NCI-H748 (cell line): ENCODE data around the gene ZNF804B.
A peak's percentile ranks its signal among the peaks of the same experiment; 100 is the strongest.

Experiments
- DNase-seq: peaks from one replicate; lab custom pipeline; 2025; ENCODE audit not compliant: unreplicated experiment; lab: John Stamatoyannopoulos, UW

Gene ZNF804B

GRCh38 chr7:88965371-88965770 is 205.9 kb downstream of the ZNF804B start:
- no peak for DNase-seq

GRCh38 chr7:88967432-88967831 is 207.9 kb downstream of the ZNF804B start:
- DNase-seq, result no peak

DNA sequence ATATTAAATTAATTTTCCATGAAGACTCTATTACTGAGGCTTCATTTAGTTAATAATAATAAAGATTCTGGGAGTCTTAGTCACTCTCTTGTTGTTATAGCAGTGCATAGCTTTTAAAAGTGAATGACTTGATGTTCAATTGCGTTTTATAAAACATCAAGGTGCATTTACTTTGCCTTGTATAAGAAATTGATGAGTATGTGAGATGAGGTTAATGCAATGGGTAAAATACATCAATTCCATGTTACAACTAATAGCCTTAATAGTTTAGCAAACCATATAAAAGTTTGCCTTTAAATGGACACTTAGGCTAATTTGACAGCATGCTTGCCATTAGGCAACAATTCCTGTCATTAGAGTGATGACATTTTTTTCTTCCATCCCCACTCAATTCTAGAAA is 209.7 kb downstream of the ZNF804B start:
- peak; percentile 66 for DNase-seq

DNA sequence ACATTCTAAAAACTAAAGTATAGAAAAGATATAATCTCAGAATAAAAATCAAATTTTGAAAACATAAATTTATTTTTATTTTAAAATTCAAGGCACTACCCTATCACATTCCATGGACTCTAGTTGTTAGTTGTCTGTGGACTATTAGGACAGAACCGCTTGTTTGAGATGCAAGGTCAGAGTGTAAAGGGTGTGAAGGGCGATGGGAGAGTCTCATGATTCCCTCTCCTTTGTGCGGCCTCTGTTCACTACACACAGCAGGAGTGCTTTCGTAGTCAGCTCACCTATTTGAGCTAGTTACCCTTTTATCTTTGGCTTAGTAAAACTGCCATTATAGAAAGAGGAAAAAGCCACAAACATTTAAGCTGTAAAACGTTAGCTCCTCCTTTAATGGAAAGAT is 225.8 kb downstream of the ZNF804B start:
- no peak for DNase-seq

GRCh38 chr7:89001306-89001705 is 241.8 kb downstream of the ZNF804B start:
- no peak for DNase-seq

DNA sequence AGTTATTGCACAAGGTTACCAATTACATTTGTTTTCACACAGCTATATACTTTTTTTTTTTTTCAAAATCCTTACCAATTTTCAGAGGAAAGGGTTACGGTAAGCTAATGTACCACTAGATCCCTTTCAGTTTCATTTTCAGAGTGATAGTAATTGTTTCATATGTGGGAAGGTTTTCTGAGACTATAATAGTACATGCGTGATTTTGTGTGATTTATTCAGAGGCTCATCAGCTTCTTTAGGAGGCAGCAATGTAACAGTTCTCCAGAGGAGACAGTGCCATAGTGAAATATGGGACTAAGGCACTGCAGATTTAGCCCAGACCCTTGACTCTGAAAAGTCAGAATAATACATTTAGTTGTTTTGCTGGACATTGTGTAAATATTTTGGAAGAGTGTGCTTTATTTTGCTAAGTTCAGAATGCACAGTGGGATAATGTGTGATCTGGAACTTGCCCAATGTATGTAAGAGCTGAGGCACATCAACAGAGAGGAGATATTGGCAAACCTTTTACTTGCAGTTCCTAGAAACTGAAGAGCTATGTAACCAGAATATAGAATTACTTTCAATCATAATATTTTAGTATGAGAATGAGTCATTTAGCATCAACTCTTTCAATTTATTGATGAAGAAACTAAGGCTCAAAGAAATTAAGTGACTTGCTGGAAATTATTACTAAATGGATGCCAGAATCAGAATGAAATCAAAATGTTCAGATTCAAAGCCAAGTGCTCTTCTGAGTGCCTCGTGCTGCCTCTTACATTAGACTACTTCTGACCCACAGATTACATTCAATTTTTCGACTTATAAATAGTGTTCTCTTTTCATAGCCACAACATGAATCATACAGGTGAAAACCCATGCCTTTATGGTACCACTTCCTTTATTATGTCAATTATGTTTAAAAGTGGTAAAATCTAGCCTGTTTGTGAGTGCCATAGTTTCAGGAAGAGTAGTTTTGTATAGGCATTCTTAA is 243.8 kb downstream of the ZNF804B start:
- no peak for DNase-seq

- DNase-seq, result no peak
Measured at GRCh38 chr7:89012016-89012415, 252.5 kb downstream of the ZNF804B start.

DNA sequence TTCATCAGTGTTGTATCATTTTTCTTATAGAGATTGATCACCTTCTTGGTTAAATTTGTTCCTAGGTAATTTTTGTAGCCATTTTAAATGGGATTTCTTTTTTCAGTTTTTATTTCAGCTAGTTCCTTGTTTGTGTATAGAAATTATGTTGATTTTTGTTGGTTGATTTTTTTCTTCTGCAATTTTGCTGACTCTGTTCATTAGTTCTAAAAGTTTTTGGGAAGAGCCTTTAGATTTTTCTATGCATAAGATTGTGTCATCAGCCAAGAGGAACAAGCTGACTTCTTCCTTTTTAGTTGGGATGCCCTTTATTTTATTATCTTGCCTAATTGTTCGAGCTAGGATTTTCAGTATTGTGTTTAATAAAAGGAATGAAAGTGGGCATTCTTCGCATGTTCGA is 258.2 kb downstream of the ZNF804B start:
- DNase-seq, result no peak

DNA sequence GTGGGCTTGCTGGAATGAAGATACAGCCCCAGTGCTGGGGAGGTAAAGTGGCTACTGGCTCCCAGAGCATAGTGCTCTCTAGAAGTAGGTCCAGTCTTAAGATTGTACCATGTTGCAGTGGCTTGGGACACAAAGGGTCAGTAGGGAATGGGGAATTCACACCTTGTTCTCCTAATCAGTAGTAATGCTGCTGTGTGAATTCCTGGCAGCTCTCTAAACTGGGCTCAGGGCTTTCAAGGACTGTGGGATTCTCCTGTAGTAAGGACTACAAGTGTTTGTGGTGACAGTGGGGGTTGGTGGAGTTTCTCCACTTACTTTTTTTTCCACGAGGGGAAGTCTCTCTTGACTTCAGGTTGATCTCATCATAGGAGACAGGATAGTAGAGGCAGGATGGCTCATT is 262.2 kb downstream of the ZNF804B start:
- DNase-seq, result no peak

DNA sequence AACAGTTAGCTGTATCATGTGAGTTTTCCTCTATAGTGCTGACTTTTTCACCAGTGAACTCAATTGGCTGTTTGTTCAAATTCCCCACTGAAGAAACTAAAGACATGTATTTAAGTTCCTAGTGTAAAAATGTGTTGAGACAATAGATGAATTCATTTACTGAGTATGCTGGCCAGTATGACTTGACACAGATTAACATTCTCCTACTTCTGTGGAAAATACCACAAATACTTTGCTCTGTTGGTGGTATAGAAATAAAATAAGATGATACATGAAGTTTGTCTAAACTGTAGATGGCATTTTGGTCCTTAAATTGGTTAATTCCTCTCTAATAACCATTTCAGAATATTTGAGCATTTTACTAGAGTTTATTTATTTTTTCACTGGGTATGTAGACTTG is 263.7 kb downstream of the ZNF804B start:
- no peak for DNase-seq

DNA sequence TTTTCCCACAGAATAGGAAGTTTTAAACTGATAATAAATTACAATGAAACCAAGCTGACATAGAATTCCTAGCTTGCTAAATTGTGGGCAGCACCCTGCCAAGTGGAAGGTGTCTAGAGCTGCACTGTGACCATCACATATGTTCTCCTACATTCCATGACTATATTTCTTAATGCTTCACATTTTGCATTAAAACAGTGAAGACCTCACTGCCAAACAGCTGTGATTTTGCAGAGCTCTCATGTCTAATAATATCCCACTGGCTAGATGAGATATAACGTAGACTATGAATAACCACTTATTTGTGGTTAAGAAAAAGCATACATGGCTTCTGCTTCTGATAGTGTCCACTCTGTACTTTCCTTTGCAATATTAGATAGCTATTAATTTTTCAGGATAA is 264.4 kb downstream of the ZNF804B start:
- DNase-seq, result no peak

- DNase-seq, result no peak
Measured at GRCh38 chr7:89027781-89028180, 268.3 kb downstream of the ZNF804B start.

DNA sequence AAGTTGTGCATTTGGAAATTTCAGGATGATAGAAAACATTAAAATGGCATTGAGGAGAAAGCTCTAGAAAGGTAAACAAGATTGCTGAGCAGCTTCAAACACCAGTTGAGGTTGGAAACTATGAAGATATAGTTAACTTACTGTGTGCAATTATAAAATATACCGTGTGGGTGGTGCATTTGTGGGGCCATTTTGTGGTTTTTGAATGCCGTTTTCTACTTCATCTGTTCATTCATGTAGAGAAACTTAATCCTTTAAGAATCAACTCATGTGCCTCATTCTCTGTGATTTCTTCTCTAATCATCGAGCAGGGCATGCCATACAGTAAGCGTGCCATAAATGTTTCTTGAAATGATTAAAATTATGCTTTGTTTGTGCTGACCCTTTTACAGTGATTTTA is 268.8 kb downstream of the ZNF804B start:
- DNase-seq, result no peak

- DNase-seq, result no peak
Measured at GRCh38 chr7:89029864-89030263, 270.4 kb downstream of the ZNF804B start.

GRCh38 chr7:89041240-89041639 is 281.7 kb downstream of the ZNF804B start:
- DNase-seq, result no peak

DNA sequence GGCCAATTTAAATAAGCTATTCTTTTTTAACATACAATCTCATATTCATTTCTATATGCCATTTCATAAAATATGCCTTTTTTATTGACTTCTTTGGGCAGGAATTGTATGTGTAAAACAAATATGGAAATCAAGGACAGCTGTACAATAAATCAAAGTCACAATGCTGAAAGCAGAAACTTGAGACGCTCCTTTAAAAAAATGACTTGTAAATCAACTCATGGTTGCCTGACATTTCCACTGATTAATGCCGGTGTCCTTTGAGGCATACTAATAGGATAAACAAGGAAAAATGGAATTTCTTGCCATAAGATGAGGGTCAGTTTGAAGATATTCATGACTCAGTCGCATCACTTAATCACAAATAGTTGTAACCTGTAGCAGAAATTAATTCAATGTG is 283.4 kb downstream of the ZNF804B start:
- DNase-seq, result no peak

DNA sequence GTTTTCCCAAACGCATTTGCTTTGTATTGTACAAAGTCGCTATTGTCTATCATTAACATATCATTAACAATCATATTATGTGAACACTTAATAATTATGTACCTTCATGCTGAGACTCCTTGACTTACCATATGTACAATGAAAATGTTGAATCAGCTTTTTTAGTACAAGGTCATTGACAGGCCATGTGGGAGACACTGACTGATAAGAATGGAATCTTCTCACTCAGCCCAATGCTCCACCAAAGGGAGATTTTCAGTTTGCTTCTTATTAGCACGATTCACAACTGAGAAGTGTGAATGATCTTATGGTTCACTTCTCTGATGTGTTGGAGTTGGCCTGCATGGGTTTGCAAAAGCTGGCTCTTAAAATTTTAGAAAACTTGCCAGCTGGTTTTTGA is 289.5 kb downstream of the ZNF804B start:
- no peak for DNase-seq

GRCh38 chr7:89053130-89053529 is 293.6 kb downstream of the ZNF804B start:
- no peak for DNase-seq

DNA sequence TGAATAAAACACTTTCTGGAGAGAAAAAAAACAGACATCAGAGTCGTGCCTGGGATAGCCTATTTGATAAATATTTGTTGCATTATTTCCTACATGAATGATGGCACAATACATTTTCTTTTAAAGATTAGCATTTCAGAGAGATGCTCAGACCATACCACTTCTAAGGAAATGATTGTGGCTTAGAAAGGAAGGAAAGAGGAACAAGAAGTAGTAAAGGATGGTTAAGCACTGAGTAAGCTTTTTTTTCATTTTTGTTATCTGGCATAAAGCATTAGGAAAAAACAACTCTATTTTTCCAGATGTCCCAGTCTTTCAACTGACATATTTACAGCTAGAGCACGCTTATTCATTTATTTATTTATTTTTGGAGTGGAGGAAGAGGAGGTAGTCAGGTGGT is 294.9 kb downstream of the ZNF804B start:
- no peak for DNase-seq

- DNase-seq, result no peak
Measured at GRCh38 chr7:89060234-89060633, 300.7 kb downstream of the ZNF804B start.

DNA sequence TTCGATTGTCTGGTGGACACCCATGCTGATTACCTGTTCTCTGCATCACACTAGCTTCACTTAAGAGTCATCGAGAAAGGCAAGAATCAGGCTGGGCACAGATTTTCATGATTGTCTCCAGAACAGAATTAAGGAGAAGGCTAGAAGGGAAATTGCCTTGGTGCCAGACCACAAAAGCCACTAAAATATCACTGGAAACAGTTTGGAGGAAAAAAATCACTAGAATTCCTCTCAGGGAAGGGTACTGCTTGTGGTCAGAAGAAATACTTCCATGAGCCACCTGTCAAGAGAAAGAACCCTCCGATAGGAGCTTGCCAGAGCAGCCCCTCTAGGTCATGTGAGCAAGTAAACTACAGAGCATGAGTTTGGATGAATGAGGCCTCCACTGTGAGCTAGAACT is 305.3 kb downstream of the ZNF804B start:
- DNase-seq, result no peak

DNA sequence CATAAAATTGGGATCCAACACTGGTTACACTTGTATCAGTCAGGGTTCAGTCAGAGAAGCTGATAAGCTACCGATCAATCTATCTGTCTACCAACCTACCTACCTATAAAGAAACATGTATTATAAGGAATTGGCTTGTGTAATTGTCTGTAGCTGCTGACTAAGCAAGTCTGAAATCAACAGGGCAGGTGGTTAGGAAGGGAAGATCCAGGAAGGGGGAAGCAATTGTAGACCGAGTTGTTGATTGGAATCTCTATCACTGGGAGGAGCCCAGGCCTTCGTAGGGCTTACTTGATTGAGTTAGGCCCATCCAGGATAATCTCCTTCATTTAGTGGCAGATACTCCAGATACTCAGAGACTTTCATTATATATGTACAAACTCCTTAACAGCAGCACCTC is 307.5 kb downstream of the ZNF804B start:
- DNase-seq, result no peak

DNA sequence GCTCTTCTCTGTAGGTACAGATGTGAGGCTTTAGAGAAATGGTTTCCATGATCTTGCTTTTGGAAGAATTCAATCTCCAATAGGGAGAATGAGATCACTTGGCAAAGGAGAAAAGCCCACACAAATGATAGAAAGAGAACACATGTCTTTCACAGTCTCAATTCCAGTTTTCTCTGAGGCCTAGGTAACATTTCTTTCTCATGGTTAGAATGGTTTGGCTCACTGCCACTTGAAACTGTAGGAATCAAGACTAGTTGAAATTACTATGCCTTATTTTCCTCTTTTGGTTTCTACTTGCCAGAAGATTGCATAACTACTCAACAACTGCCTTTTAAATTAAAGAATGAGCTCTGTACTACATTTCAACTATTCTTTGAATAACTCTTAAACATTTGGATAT is 312.6 kb downstream of the ZNF804B start:
- DNase-seq, result no peak
